Cardiac fibroblast (primary cell): Measurements from ENCODE around the gene CHRNB2.

Experiments used
- DNase-seq, 2 donors: peaks; one replicate each; pipeline versions ENCODE4 v3.0.0 to v3.0.0-alpha.2; 2010; ENCODE audit warnings: low read depth in 2 of 2
- H3K4me3 ChIP-seq, 2 donors: replicated peaks in 1 of 2; 1 replicate in 1 of 2; 2 replicates in 1 of 2; pipeline ENCODE4 v1.5.1; 2011; ENCODE audit warnings: low read depth in 2 of 2, low read length in 2 of 2, mild to moderate bottlenecking in 2 of 2, moderate library complexity in 1 of 2
- TF ChIP-seq, protein P1 (sequence below): IDR thresholded peaks from one replicate; pipeline ENCODE4 v1.5.1; 2011; ENCODE audit warnings: low read depth, mild to moderate bottlenecking, low read length, inconsistent platforms

Gene CHRNB2

DNA sequence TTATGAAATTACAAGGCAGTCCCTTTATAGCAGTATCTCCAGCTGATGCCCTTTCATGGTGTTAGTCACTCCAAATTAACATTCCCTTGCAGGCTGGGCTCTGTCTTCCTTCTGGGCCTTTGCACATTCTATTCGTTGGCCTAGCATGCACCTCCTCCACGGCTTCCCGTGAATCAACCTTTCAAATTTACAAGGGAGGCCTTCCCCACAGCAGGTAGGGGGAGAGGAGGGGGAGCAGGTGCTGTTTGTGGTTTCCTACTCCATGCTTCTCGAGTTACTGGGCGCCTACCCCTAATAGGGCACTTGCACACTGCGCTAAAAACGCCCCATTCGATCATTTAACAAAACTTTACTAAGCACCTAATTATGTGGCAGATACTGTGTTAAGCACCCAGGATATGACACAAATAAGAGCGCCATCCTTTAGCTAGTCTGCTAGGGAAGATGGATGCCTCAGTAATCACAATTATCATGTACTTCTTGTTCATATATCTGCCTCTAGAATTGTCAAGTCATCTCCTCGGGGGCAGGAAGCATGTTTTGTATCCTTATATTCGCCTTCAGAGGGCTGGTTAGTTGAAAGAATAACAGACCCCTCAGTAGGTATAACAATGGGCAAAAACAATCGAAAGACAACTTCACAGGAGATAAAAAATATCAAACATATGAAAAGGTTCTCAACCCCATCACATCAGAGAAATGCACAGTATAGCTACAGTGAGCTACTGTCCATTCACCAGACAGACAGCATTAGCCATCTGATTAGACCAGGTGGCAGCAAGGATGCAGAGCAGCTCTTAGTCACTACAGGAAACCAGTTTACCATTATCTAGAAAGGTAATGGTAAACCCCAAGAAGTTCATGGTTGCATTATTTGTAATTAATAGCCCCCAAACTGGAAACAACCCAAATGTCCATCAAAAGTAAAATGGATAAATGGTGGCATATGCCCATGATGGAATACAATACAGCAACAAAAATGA is 42.1 kb downstream of the CHRNB2 start:
- DNase-seq = peak; percentile 8 to 44
- H3K4me3 ChIP-seq = no peak overlapping the region
- TF ChIP-seq, protein P1, sequence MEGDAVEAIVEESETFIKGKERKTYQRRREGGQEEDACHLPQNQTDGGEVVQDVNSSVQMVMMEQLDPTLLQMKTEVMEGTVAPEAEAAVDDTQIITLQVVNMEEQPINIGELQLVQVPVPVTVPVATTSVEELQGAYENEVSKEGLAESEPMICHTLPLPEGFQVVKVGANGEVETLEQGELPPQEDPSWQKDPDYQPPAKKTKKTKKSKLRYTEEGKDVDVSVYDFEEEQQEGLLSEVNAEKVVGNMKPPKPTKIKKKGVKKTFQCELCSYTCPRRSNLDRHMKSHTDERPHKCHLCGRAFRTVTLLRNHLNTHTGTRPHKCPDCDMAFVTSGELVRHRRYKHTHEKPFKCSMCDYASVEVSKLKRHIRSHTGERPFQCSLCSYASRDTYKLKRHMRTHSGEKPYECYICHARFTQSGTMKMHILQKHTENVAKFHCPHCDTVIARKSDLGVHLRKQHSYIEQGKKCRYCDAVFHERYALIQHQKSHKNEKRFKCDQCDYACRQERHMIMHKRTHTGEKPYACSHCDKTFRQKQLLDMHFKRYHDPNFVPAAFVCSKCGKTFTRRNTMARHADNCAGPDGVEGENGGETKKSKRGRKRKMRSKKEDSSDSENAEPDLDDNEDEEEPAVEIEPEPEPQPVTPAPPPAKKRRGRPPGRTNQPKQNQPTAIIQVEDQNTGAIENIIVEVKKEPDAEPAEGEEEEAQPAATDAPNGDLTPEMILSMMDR = no peak

DNA sequence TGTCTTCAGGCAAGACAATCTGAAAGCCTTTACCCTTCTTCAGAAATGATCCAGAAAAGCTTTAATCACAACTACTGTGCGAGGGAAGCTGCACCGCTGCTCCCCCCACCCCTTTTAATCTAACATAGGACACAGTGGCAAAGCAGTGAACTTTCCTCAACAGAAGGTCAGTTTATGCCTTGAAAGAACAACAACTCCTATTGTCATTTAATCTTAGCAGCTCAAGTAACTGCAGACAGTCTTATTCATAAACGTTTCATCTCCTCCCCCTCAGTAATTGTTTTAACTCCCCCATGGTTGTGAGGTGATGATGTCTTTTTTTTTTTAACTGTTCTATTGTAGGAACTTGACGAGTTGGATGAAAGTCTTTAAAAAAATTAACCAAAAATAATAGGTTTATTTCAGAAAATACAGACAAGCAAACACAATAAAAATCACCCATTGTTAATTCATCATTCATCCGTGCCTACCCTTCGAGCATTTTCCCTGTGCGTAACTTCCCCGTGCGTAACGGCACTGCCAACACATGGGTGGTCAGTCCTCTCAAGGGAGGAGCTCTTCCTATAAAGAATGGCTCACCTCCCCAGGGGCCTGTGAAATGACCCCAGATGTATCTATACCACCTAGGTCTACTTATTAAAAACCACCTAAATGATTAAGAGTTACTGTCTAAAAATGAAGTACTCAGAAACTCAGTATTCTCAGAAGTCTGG is 43.7 kb downstream of the CHRNB2 start:
- TF ChIP-seq, protein P1 = no peak
- H3K4me3 ChIP-seq = no peak overlapping the region
- DNase-seq = peak in 1 of 2 donors; percentile 9

DNA sequence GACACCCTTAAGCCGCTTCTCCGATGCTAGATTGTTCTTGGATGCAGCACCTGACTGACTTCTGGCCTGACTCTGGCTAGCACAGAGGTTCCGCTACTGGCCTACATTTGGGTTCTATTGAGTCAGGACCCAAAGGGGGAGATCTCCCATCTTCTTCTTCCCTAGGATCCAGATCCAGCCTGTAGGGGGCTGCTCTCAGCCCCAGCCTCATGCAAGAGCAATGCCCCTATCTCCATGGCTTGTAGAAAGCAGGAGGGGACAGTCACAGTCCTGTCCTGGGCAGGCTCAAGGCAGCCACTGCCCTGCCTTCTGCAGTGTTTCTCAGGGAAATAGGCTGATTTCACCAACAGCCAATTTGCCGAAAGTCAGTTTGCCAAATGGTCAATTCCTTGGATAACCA is 46.7 kb downstream of the CHRNB2 start:
- H3K4me3 ChIP-seq = no peak overlapping the region
- TF ChIP-seq, protein P1 = no peak
- DNase-seq = no peak

DNA sequence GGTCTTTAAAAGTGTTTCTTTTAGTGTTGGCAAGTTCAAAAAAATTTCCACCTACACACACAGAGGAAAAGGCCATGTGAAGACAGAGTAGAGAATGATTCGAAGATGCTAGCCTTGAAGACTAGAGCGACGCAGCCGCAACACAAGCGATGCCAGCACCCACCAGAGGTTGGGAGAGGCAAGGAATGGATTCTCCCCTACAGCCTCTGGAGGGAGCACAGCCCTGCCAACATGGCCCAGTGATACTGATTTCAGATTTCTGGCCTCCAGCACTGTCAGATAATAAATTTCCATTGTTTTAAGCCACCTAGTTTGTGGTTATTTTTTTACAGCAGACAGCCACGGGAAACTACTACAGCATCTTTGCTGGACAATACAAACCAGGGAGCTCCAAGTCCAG is 47.3 kb downstream of the CHRNB2 start:
- H3K4me3 ChIP-seq = no peak overlapping the region
- TF ChIP-seq, protein P1 = no peak
- DNase-seq = peak in 1 of 2 donors; percentile 10

DNA sequence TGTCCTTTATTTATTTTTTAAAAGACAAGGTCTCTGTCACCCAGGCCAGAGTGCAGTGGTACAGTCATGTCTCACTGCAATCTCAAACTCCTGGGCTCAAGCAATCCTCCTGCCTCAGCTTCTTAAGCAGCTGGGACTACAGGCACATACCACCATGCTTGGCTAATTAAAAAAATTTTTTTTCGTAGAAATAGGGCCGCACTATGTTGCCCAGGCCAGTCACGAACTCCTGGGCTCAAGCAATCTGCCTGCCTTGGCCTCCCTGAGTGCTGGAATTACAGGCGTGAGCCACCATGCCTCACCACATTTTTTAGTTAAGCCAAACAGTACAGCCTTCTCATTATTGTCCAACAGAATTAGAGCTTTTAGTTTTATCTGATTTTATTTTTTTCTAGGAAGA is 47.8 kb downstream of the CHRNB2 start:
- TF ChIP-seq, protein P1 = no peak
- DNase-seq = no peak
- H3K4me3 ChIP-seq = no peak overlapping the region

DNA sequence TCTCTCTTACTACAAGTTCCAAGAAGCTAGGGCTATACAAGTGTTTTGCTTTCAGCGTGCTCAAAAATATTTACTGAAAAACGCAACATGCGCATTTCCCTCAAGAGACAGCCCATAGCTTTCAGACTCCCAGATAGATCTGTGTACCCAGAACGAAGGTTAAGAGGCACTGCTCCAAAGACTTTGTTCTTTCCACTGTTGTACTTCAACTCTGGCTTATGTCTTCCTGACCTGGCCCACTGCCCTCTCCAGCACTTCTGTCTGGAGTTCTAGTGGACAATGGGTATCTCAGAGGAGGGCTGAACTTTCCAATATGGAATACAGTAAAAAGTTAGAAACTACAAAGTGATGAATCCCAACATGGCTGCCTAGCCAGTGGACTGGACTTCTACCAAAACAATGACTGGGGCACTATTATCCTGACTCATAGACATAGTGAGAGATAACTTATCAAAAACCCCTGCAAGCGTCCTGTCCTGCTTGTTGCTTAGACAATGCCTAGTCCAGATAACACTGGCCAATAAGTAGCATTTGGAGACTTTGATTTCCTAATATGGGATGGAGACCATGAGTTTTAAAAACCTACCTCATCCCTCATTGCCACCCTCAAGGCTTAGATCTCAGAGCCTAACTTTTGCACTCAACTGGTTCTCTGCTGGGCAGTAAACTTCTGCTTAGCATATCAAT is 49.2 kb downstream of the CHRNB2 start:
- DNase-seq = peak in 1 of 2 donors; percentile 42
- TF ChIP-seq, protein P1 = no peak
- no peak overlapping the region for H3K4me3 ChIP-seq
